Measurements from ENCODE around the gene RPL15.
"Not testable (repeated sequence)": the region's sequence is repeated elsewhere in the genome, so short reads cannot be mapped to it uniquely, and the experiment has no call there.

Gene RPL15

DNA sequence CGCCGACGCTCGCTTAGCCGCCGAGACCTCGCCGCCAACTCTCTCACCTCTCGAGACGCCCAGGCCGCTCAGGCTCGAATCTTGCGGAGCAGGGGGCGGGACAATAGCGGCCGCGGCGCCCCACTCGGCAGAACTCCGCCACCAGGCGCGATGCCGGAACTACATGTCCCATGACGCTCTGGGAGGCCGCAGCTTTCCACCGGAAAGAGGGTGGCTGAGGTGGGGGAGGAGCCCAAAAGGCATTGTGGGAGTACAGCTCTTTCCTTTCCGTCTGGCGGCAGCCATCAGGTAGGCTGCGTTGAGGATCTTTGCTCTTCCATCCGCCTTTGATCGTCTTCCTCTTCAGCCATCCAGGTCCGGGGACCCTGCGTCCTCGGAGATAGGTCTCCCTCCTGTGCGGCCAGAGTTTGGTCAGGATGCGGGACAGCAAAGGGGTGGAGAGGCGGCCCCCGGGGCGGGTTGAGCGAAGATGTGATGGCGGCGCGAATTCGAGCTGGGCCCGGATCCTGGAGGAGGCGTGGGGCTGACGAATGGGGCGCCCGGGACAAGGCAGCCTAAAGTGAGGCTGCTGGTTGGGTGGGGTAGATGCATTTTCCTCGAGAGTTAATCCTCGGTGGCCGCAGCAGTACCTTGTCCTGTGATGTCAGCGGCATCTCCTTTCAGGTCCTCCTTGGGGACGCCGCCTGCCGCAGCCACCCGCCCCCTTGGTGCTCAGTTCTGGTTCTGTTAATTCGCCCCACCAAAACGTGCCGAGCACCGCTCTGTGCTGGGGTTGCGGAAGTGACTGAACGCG lies at the start of gene RPL15, which contains the start of gene NKIRAS1:
RPL15 (plus strand) TSS at position 247 of the 793 bp plus-strand sequence. CDS start 728 bp downstream, outside the sequence.
NKIRAS1 (minus strand) TSS at position 105 of the 793 bp plus-strand sequence. CDS start 6,086 bp downstream, outside the sequence.
- peak; percentile 88 for DNase-seq (ENCODE audit: low read depth, low spot score)

GRCh38 chr3:23867400-23867799 lies 49.5 kb upstream of the RPL15 start:
- DNase-seq (ENCODE audit: low read depth, low spot score), result no peak

GRCh38 chr3:23867838-23868237 lies 49.1 kb upstream of the RPL15 start:
- DNase-seq (ENCODE audit: low read depth, low spot score), result no peak

DNA sequence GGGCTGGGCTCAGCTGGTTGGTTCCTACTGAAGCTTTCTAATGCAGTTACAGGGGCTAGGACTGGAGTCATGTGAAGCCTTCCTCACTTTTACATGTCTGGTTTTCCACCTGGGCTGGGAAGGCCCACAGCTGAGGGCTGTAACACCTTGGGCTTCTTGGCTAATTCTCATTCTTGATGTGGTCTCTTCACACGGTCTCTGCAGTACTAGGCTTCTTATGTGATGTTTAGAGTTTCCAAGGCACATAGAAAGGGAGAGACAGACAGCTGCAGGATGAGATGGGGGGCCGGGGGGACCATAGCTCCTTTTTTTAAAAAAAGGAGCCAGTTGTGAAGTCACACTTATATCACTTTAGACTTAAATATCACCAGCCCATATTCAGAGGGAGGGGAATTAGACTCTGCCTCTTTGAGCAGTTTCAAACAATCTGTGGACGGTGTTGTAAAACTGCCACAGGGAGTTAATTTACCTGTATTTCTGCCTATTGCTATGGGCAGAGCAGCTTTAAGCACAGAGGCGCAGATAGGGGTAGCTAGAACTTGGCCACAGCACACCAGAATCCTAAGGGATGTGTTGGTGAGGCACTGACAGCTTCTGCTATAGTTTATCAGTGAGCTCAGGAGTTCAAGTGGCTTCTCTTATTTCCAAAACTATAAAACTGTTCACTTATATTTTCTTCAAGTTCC lies 46.8 kb upstream of the RPL15 start:
- no peak for DNase-seq (ENCODE audit: low read depth, low spot score)

DNA sequence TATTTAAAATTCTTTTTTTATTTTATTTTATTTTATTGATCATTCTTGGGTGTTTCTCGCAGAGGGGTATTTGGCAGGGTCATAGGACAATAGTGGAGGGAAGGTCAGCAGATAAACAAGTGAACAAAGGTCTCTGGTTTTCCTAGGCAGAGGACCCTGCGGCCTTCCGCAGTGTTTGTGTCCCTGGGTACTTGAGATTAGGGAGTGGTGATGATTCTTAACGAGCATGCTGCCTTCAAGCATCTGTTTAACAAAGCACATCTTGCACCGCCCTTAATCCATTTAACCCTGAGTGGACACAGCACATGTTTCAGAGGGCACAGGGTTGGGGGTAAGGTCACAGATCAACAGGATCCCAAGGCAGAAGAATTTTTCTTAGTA lies 46.3 kb upstream of the RPL15 start:
- DNase-seq (ENCODE audit: low read depth, low spot score), result not testable (repeated sequence)

- not testable (repeated sequence) for DNase-seq (ENCODE audit: low read depth, low spot score)
Measured at GRCh38 chr3:23871361-23871760, 45.6 kb upstream of the RPL15 start.

DNA sequence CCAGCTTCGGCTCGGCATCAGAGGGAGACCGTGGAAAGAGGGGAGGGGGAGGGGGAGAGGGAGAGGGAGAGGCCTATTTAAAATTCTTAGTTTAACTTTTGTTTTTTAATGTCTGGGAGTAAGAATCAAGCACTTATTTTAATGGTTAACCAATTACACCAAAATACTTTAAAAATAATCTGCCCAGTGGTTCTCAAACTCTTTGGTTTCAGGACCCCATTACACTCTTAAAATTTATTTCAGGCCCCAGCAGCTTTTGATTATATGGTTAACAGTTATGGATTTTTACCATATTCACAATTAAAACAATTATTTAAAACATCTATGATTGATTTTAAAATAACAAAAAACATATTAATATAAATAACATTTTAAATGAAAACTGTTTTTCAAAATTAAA lies 44.6 kb upstream of the RPL15 start:
- no peak for DNase-seq (ENCODE audit: low read depth, low spot score)

DNA sequence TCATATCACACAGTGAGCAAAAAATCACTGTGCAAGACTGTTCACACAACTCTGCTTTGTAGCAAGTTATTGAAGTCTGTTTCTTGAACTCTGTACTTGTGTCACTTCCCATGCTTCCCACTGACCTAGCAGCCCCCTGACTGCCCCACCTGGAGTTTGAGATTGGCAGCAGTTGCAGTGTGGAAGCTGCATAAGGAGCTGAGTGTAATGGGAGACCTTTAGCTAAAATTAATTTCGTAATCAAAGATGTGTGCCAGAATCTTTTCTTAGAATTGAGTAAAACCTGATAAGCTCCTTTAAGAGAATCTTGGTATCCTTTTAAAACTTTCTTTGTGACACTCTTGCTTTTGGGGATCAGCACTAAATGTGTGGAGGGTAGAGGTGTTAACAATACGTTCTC lies 43.0 kb upstream of the RPL15 start:
- DNase-seq (ENCODE audit: low read depth, low spot score), result no peak

DNA sequence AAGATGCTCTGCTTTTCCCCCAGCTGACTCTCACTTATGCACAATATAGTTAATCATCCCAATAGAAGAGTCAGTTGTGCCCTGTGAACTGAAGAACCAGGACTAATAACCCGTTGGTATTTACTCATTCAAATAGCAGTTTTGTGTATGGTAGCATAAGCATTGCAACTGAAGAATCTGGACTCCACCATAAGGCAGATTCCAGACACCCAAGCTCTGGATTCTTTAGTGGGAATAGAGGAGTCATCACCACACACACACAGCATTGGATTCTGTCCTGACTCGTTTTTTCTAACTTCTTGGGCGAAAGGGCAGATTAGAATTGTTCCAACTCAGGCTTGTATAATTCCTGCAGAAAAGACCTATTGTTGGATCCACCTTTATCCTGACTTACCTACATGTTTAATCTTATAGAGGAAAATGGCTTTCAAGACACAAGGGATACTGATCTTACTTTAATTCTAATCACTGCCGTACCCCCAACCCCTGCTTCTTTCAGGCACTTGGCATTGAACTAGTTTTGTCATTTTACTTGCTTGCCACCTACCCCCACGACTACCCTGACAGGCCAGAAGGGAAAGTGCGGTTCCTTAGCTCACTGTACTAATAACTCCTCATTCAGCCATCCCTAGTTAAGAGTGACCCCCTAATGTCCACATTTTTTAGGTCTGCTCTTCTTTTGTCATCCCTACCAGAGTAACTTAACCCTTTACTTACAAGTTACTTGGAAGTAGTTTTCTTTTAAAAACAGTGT lies 42.4 kb upstream of the RPL15 start:
- DNase-seq (ENCODE audit: low read depth, low spot score), result no peak

- DNase-seq (ENCODE audit: low read depth, low spot score), result no peak
Measured at GRCh38 chr3:23875113-23875725, 41.7 kb upstream of the RPL15 start.

DNA sequence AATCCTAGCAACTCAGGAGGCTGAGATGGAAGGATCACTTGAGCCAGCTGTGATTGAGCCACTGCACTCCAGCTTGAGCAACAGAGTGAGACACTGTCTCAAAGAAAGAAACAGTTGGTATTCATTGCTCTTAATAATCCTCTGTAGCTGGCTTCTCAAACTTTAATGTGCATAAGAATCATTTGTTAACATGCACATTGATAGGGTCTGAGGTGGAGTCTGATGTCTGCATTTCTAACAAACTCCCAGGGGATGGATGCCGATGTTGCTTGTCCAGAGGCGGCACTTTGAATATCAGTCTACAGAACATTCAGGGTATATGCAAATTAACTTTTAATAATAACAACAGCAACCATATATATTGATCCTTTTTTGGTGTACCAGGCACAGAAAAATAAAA lies 40.0 kb upstream of the RPL15 start:
- no peak for DNase-seq (ENCODE audit: low read depth, low spot score)

DNA sequence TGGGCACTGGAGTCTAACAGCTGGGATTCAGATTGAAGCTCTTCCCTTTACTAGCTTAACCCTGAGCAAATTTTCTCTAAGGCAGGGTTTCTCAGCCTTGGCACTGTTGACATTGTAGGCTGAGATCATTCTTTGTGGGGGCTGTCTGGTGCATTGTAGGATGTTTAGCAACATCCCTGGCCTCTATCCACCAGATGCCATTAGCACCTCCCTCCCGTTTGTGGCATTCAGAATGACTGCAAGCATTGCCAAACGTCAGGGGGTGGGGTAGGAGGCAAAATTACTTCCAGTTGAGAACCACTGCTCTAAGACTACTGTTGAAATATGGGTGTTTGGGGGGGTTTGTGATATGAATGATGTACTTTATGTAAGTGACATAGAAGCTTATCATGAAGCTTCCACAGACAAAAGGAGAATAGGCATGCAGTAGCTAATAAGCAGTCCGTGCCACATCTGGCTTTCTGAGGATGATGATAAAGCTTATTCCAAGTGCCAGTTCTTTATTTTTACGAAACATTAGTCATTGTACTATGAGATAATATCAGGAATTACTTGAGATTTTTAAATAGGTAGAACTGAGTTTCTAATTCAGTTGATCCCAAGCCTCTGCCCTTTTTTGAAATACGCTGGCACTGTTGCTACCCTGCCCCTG lies 39.5 kb upstream of the RPL15 start:
- no peak for DNase-seq (ENCODE audit: low read depth, low spot score)

GRCh38 chr3:23879485-23879884 lies 37.4 kb upstream of the RPL15 start:
- no peak for DNase-seq (ENCODE audit: low read depth, low spot score)

DNA sequence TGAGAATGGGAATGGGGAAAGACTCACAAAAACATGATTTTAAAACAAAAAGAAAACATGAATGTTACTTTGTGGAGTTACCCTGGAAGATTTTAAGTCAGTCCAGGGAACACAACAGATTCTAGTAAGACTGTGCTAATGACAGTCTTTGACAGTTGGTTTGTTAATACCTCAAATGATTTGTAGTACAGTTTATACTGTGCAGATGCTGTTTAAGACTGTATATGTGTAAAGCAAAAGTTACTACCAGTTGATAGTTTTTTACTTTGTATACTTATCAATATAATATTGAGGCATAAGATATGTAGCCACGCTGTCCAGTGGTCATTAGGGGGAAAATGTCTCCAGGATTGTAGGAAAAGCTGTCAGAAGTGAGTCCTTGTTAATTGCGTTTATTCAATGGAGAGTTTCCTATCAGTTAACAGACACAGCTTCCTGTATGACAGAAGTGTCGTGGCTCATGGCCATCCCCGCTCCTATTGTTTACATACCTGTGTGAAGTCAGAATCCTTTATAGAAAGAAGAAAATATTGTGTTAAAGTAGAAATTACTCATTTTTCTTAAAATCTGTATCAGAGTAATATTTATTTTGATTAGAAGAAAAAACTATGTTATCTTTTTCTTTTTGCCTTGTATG lies 36.1 kb upstream of the RPL15 start:
- DNase-seq (ENCODE audit: low read depth, low spot score), result no peak

DNA sequence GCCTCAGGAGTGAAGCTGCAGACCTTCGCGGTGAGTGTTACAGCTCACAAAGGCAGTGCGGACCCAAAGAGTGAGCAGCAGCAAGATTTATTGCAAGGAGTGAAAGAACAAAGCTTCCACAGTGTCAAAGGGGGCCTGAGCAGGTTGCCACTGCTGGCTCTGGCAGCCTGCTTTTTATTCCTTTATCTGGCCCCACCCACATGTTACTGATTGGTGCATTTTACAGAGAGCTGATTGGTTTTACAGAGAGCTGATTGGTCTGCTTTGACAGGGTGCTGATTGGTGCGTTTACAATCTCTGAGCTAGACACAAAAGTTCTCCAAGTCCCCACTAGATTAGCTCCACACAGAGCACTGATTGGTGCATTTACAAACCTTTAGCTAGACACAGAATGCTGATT lies 34.9 kb upstream of the RPL15 start:
- not testable (repeated sequence) for DNase-seq (ENCODE audit: low read depth, low spot score)

DNA sequence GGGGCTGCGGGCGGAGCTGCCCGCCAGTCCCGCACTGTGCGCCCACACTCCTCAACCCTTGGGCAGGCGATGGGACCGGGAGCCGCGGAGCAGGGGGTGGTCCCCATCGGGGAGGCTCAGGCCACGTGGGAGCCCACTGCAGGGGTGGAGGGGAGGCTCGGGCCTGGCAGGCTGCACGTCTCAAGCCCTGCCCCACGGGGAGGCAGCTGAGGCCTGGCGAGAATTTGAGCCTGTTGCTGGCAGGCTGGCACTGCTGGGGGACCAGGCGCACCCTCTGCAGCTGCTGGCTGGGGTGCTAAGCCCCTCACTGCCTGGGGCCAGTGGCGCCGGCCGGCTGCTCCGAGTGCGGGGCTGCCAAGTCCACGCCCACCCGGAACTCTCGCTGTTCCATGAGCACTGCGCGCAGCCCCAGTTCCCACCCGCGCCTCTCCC lies 34.4 kb upstream of the RPL15 start:
- no peak for DNase-seq (ENCODE audit: low read depth, low spot score)

DNA sequence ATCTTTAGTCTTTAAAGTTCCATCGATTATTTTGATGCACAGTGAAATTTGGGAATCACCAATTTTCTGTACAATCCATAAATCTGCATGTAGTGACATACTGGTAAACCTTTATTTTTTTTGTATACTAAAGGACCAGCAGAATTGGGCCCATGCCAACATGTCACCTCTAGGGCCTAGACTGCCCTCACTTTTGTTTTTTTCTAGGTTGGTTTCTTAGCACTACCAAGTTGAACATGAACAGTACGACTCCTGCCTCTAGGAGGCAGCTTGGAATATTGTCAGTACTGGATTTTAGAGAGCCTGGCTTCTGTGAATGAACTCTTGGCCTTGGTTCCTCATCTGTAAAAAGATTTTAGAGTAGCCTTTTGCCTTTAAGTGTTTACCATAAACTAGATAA lies 32.5 kb upstream of the RPL15 start:
- DNase-seq (ENCODE audit: low read depth, low spot score), result no peak

DNA sequence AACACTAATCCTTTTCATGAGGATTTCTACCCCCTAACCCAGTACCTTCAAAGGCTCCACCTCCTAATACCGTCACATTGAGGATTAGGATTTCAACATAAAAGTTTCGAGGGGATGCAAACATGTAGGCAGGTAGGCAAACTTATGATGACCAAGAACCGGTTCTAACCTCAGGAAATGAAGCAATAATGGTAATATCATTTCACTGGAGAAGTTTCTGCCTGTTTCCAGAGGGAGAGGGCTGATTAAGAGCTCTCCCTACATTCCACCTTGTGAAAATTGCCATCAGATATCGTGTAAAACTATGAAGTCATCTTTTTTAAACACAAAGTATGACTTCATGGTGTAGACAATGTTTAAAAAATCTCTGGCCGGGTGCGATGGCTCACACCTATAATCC lies 31.7 kb upstream of the RPL15 start:
- DNase-seq (ENCODE audit: low read depth, low spot score), result no peak

- no peak for DNase-seq (ENCODE audit: low read depth, low spot score)
Measured at GRCh38 chr3:23886311-23886710, 30.6 kb upstream of the RPL15 start.

DNA sequence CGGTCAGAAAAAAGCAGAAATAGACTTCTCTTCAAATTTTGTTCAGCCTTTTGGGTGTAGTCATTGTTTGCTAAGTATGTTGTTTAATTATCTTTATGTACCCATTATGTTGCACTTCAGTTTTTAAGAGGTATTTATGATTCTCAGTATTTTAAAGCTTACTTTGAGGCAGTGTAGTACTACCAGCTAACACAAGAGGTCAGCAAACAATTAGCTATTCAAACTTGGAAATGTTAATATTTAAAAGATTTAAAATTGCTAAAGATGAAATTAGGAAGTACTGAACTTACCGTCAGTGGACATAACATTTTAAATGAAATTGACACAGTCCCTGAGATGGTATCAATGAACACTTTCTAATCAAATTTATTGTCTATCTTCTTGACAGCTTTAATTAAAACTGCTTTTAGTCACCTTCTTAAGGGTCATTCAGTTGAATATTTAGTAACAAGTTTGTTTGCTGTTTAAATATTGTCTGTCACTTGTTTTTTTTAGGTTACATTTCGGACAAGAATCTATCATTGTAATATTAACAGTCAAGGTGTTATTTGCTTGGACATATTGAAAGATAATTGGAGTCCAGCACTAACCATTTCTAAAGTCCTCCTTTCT lies 28.2 kb upstream of the RPL15 start:
- no peak for DNase-seq (ENCODE audit: low read depth, low spot score)

Measured in iPS DF 19.7 (cell line).